ENCODE data around the gene LAG3.

The LAG3 gene

DNA sequence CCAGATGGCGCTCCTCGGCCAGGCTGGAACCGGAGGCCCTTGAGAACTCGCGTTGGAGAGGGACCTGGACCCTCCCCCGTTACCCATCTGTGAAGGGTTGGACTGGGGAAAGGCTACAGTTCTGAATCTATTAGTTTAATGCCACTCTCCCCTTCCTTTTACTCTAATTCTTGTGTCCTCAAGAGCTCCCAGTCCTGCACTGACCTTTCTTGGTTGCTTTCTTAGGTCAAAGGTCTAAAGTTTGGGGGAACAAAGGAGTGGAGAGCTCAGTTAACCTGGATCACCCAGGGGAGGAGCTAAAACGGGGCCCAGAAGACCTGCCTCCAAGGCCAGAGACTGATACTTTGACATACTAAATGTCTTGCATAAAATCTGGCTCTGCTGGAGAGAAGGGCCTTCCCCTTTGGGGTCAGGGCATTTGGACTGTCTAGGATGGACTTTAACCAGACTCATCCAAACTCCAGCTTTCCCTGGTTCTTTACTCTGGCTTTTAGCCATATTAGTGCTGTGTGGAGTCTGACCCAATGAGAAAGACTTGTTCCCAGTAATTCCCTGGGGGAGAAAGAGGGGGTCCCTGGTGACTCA, 18.5 kb upstream of the LAG3 start:
- no peak for DNase-seq

DNA sequence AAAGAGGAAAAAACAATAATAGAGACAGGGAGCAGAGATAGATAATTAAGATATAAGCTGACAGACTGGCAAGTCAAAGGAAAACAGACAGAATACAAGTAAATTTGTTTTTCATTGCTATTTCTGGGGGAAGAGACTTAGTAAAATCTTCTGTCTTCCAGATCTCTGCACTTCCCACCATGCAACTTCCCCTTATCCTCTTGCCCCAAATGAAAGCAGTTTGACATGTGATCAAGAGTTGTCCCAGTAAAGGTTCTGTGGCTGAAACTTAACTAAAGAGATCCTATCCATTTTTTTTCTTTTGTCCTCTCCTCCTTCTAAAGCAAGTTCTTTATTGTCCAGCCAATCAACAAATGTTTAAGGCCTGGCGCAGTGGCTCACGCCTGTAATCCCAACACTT, 17.9 kb upstream of the LAG3 start:
- DNase-seq, result peak; percentile 61

DNA sequence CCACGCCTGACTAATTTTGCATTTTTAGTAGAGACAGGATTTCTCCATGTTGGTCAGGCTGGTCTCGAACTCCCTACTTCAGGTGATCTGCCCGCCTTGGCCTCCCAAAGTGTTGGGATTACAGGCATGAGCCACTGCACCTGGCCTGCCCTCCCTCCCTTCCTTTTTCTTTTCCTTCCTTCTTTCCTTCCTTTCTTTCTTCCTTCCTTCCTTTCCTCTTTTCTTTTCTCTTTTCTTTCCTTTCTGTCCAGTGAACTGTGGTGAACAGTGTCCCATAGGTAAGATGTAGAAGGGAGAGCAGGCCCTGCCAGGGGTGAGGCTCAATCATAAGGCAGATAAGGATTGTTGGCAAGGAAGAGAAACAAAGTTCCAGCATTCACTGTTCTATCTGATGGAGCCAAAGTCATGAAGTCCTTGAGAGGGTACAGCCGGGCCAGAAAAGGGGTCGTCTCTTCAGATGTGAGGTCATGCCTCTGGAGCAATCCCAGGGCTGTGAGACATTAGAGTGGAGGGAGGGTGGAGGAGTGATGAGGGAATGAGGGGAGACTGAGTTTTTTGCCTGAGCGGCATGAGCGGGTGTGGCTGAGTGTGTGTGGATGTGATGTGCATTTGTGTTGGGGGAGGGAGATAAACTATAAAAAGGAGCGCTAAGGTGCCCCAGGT, 15.2 kb upstream of the LAG3 start:
- no peak for DNase-seq

DNA sequence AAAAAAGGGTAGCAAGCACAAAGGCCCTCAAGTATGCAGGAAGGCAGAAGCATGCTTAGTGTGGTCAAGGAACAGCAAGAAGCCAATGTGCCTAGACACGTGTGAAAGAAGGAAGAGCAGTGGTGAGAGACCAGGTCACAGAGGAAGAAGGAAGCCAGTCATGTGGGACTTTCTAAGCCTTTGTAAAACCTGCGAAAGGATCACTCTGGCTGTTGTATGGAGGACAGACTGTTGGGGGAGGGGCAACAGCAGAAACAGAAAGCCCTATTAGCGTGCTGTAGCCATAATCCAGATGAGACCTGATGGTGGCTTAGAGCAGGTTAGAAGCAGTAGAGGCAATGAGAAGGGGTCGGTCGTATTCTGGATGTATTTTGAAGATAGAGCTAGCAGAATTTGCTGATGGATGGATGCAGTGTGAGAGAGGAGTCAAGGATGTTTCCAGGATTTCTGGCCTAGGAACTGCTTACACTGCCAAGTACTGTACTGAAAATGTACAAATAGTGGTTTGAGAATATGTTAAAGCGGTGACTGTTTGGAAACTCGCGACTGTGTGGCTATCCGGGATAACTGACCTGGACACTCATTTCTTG, 13.7 kb upstream of the LAG3 start:
- no peak for DNase-seq

DNA sequence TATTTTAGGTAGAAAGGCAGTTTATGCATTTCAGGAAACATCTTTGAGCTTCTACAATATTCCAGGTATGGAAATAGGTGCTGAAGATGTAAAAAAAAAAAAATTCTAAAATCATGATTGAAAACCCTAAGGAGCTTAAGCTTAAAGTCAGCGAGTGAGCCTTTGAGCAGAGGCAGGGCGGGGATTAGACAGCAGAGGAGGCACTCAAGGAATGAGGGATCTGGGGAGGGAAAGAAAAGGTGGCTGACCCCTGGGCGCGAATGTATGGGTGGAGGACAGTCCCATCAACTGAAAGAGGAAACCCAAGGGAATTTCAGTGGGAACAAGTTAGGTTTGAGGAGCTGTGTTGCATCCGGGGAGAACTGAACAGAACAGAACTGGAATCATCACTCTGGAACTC, 12.6 kb upstream of the LAG3 start:
- no peak for DNase-seq

DNA sequence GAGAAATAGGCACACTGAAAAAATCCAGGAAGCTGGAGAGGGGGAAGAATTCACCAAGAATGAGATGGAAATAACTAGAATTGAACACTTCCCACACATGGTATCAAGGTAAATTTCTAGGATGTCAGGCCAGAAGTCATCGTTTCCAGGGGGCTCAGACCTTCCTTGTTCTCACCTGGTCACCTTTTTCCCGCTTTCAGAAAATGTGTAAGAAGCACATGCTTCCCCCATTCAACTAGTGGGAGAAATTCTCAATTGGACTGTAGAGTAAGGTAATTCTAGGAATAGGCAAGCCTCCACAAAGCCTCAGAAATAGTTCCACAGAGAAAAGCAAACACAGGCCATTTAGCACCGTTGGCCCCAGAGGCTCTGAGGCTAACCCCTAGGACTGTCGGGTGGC, 8.9 kb upstream of the LAG3 start:
- no peak for DNase-seq

DNA sequence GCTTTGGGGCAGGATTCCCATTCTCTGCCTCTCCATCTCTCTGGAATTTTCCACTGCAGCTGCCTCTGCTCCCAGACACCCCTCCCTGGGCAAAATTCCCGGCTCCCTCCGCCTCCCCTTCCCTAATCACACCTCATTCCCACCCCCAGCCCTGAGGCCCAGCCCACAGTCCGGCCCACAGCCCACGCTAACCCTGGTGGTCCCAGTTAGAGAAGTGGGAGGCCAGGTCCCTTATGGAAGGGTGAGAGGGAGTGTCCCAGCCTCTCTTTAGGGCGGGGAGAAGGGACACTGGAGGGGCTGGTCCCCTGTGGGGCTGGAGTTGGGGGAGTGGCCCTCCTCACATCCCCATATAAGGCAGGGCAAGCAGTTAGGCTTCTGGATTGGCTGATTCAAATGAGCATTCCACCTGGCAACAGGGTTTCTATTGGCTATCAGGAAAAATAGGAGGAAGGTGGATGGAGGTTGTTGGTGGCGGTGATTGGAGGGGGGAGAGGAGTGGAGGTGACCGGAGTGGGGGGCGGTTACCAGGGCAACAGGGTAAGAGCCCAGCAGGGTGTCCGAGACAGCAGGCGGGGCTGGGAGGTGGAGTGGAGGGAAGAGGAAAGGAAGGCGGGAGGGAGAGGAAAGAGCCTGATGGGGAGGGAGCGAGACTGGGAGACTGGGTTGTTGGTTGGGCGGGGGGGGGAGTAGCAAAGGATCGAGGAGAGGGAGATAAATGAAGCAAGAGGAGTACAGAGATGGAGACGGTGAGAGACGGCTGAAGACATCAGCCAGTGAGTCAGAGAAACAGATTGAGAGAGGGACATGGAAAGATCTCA, 8.1 kb upstream of the LAG3 start:
- DNase-seq, result peak; percentile 77

DNA sequence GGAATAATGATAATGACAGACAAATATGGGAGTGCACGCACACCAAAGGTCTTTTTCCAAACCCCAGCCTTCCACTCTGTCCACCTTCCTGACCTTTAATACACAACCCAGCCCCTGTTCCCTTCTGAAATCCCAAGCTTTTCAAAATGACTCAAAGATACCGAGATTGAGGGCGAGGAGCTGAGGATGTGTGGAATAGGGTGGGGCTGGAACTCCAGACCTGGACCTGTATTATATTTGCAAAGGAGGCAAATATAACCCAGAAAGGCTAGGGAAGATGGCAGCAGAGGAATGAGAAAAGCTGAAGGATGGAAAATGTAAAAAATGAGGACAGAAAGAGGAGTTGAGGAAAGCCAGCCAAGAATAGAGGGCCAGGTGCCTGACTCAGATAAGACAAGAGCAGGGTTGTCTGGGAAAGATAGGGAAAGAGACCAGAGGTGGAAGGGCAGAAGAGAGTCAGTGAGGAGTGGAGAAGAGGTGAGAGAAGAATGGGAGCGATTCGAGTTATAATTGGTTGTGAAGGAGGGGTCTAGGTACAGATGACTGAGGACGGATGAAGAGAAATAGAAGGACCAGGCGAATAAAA, 7.2 kb upstream of the LAG3 start:
- no peak for DNase-seq

DNA sequence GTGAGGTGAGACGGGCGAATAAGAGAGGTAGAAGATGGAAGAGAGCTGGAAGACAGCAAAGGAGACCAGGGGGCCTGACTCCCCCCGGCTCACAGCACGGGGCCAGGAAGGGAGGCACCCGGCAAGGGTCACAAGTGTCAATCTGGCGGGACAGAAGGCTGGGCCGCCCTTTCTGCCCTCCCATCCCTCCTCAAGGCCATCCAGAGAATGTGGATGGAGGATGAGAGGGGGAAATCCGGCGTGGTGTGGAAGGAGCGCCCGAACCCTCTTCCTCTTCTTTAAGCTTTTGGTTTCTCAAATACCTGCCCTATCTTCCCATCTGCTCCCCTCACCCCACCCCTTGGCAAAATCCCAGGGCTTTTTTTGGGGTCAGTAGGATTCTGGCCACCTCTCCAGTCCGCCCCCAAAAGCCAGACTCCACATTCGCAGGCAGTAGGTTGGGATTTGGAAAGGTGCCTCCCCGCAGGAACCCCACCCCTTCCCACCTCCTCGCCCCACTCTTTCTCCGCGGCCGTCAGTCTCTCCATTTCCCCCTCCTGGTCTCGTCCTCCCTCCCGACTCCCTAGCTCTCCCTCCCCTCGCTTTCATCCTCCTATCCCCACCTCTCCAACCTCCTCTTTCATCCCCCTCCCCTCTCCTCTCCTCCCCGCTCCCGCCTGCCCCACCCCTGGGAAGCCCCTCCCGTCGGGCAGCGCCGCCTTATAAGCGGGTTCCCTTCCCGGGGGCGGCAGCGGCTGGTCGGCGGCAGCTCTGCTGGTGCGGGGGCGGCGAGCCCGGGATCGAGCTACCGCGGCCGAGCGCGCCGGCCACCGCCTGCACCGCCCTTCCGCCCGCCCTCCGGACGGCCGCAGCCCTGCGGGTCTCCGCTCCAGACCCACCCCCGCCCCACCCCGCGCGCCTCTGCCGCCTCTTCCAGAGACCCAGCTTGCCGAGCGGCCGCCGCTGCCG, 6.4 kb upstream of the LAG3 start, which contains the start of gene PTMS:
TSS of gene PTMS (plus strand) at position 730 of the 948 bp plus-strand sequence. CDS start 343 bp downstream, outside the sequence.
- DNase-seq, result no peak

DNA sequence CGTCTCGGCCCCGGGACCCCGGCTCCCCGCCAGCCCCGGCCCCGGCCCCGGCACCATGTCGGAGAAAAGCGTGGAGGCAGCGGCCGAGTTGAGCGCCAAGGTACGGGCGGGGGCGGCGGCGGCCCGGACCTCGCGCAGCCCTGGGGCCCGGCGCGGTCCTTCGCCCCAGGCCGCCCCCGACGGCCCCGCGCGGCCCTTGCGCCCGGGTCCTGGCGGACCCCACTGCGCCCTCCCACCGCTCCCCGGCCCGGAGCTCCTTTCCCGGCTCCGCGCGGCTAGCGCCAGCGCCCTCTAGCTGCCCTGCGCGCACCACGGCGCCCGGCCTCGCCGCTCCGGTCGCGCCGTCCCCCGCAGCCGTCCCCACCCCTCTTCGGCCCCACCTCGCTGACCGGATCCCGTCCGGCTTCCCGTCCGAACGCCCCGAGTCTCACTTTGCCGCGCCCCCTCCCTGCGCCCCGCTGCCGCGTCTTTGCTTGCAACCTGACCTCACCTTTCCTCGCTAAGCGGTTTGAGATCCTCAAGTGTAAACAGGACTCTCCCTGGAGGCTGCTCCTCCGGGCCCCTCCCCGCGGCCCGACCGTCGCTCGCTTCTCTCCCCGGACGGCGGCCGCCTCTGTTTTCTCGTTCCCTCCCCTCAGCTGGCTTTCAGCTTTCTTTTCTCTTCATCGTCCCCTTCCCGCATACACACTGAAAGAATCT, 5.5 kb upstream of the LAG3 start:
- peak; percentile 13 for DNase-seq

DNA sequence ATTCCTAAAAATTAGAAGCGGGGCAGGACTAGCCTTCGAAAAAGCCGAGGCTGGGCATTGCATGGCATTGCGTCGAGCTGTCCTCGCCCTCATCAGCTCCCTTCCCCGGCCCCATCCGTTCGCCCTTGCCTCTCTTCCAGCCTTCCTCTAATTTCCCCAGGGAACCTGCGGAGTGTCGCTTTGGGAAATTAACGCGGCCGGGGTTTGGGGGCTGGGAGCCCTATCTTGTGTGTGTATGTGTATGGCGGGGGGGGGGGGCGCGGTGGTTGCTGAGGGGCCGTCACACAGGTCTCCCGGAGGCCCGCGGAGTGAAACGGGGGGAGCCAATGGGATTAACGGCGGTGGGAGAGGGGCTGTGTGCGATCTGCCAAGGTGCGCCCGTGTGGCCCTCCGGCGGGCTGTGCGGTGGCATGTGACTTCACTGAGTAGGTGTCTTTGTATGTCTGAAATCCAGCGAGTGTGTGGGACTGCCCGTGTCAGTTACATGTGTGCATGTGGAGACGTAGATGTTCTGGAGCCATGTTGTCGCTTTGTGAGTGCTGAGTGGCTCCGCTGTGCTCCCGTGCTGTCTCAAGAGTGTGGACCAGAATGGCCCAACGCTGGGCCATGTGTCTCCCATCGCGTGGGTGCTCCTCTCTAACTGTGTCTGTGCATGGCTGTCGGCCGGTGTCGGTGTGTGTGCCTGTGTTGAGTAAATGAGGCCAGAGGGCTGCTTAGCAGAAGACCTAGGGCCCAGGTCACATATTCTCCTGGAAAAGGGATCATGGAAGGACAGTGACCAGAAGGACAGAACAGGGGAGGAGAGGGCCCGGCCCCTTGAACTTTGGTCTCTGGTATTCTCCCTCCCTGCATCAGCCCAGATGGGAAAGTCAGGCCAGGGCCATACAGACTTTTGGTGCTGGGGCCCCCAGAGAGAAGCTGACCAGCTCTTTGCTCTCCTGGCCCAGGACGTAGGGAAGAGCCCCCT, 4.7 kb upstream of the LAG3 start:
- no peak for DNase-seq

DNA sequence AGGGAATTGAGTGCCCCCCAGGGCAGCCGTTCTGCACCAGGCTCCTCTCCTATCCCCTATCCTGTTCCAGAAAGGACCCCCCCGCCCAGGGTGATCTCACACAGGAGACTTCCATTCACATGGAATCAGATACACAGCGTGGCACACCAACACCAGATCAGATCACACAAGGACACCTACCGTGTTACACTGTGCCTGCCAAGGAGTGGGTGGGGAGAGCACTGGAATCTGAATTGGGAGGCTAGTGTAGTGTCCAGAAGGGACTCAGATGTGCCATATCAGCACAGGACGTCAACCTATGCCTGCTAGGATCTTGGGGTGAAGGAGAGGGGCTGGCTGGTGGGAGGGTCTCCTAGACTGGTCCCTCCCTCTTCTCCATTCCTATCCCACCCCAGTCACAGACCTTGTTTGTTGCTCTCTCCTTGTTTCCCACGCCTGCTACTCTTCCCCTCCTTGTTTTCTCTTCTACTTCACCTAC, 3.8 kb upstream of the LAG3 start:
- no peak for DNase-seq

DNA sequence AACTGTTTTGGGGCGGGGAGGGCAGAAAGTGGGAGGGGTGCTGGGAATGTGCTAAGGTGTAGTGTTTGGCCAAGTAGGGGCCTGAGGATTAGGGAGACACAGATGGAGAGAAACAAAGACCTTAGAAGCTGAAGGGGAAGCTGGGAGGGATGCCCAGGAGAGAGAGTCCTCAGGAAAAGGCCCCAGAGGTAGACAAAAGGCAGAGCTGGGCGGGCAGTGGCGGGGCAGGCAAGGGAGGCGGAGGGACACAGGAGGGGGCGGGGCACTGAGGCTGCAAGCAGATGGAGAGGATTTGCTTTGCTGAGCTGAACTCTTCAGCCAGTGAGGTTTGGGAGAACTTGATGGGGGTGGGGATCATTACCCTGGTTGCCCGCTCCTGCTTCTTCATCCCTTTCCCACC, 3.3 kb upstream of the LAG3 start:
- no peak for DNase-seq

DNA sequence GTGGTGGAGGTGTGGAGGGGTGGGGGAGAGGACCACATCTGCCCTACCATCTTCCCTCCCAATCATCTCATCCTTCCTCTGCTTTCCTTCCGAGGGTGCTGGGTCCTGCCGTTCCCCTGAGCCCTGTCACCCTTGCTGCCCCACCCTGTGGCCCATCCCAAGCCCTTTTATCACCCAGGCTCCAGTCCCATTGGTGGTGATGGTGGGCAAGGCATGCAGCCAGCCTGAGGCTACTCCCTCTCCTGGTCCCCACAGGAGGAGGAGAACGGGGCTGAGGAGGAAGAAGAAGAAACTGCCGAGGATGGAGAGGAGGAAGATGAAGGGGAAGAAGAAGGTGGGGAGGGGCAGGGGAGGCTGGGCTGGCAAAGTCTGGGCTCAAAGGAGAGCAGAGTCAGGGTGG, 2.7 kb upstream of the LAG3 start:
- DNase-seq, result no peak

DNA sequence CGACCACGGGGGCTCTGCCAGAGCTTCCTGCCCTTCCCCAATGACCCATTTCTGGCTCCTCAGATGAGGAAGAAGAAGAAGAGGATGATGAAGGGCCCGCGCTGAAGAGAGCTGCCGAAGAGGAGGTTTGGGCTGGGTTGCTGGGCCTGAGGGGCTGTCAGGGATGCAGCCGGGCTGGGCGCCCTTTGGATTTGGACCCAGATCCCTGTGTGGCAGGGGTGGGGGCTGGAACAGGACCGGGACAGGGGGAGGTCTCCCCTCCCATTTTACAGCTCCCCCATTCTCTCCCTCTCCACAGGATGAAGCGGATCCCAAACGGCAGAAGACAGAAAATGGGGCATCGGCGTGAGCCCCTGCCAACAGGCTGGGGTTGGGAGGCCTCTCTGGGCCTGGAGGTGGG, 2.2 kb upstream of the LAG3 start:
- DNase-seq, result no peak

DNA sequence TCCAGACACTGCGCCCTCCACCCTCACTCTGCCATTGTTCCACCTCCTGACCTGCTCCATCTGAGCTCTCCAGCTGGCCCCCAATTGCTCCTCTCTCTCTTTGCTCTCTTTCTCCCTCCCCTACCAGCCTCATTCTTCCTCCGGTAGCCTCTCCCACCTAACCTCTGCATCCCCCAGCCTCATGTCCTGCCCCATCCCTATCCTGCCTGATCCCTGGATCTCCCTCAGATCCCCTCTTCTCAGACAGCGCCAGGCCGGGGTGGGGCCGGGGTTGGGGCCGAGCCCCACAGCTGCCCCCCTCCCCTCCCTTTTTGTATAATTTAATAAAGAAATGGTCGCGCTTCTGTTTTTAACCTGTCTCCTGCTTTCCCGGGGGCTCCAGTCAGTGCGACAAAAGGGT, 1.7 kb upstream of the LAG3 start:
- no peak for DNase-seq

DNA sequence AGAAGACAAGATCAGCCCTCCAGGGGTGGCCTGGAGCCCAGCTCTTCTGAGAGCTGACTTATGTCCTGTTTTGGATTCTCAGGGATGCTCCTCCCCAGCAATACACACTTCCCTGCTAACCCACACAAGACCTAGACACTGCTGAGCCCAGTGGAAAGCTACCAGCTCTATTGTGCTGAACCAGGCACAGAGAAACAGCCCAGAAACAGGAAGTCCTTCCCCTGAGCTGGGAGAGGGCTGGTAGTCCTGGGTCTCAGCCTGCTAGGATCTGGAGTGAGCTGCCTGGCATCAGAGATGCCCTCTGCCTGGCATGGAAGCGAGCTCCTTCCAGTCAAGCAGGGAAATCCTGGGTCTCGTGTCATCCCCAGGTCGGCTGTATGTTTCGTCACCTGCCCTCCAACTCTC, 1.2 kb upstream of the LAG3 start:
- DNase-seq, result peak; percentile 49

DNA sequence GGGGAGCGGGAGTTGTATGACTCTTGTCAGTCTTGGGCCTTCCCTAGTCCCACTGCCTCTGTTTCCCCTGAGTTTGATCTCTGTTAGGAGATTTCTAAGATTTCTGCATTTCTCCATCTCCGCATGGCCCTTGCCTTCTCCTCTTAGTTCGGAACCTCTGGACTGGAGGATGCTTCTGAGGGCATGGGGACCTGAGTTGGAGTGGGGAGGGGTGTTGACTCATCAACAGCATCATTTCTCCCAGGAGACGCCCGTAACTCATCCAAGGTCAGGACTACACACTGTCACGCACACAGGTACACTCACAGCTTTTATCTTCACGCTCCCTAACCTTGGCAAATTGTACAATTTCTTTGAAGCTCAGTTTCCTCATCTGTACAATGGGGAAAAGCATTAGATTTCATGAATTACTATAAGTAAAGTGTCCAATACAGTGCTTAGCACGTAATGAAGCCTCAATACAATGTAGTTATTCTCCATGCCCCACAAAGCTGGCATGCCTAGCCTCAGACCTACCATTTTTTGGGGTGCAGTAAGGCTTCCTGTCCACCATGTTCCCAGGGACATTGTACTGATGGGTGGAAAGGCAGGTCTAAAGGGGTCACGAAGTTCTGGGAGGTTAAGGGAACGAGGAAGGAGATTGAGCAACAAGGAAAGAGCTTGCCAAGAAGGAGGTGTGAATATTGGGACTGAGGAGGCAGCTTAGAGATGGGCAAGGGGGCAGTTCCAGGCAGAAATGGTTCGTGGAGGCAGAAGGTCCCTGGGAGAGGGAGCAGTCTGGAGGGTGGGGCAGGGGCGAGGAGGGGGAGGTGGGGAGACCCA, 600 bp upstream of the LAG3 start:
- DNase-seq, result no peak
